Right lobe of liver (tissue), 6 donors: Measurements from ENCODE around the gene CASZ1. TPM values are rescaled to one million over a fixed set of nuclear protein-coding genes. Genes with fewer than 3 reads are reported as not detected.

Experiments used
- ATAC-seq, 4 donors: fragments of 200-7000 bp; cut with Tn5 transposase; one replicate each; pipeline ENCODE4 v1.9.1; 2020; ENCODE audit warnings: mild to moderate bottlenecking in 4 of 4, moderate library complexity in 4 of 4
- DNase-seq, 3 donors: peaks; one replicate each; pipeline ENCODE4 v3.0.0-alpha.2; 2020
- H3K27ac ChIP-seq, 3 donors: fragments of 200-600 bp; one replicate each; pipeline ENCODE4 v1.8.0; 2022
- H3K27me3 ChIP-seq, 2 donors: fragments of 200-600 bp; one replicate each; pipeline ENCODE4 v1.8.0; 2022
- H3K36me3 ChIP-seq, 4 donors: fragments of 200-600 bp; sonication (generic) in 1 of 4; one replicate each; pipeline versions ENCODE4 v1.5.1 to v1.8.0; 2017 to 2022; ENCODE audit warnings: control low read depth in 1 of 4
- H3K4me1 ChIP-seq, 4 donors: fragments of 200-600 bp; sonication (generic) in 1 of 4; one replicate each; pipeline versions ENCODE4 v1.5.1 to v1.8.0; 2017 to 2022; ENCODE audit warnings: control low read depth in 1 of 4
- H3K4me3 ChIP-seq, 3 donors: fragments of 200-600 bp; one replicate each; pipeline ENCODE4 v1.8.0; 2022
- H3K9me3 ChIP-seq, 4 donors: fragments of 200-600 bp; sonication (generic) in 1 of 4; one replicate each; pipeline versions ENCODE4 v1.5.1 to v1.8.0; 2017 to 2022; ENCODE audit warnings: control low read depth in 1 of 4
- CTCF ChIP-seq, 4 donors: fragments of 200-600 bp in 3 of 4; fragments of 450-650 bp in 1 of 4; IDR thresholded peaks; one replicate each; pipeline versions ENCODE4 v1.5.1 to v1.8.0; 2016 to 2022; ENCODE audit warnings: antibody characterized with exemption in 4 of 4, mild to moderate bottlenecking in 2 of 4
- POLR2A ChIP-seq: fragments of 450-650 bp; IDR thresholded peaks from one replicate; pipeline ENCODE4 v1.6.1; 2017; ENCODE audit warnings: antibody characterized with exemption, mild to moderate bottlenecking
- WGBS: methylation state at CpG from one replicate; pipeline ENCODE4 v1.1.6; 2018; ENCODE audit warnings: low coverage, low lambda C conversion rate; ENCODE audit not compliant: insufficient coverage; ENCODE audit errors: missing lambda C conversion rate; 5-methylcytosine and 5-hydroxymethylcytosine counted together
- intact Hi-C, 2 donors: fragments of 100-400 bp; cut with DNase I; formaldehyde crosslinking; loops; one replicate each; pipeline versions ENCODE4 v1.11.2 to v1.14.1; 2022
- total RNA-seq, 6 experiments: library from RNA; depleted of rRNA in 2 of 6; stranded (reverse); fragments of >200 nt in 2 of 6; fragmentation: NEBNext Ultra II Directional in 3 of 6; extraction: Animal tissue kit (Norgen Biotek cat#: 25700) in 3 of 6; gene quantifications; one replicate each; pipeline versions ENCODE4 v1.1.0 to v1.2.4, GENCODE V29; 2016 to 2023
- donor health status: DM: no; HTN: yes; CAD: no.
- donor health status: DM: no; HTN: no; CAD: no.
- donor health status: DM: no; HTN: no; CAD: no.
- donor health status: DM: no; HTN: yes; CAD: no.
- donor health status: DM: no; HTN: yes; CAD: no.

CASZ1 gene
- total RNA-seq, 6 experiments from 2014 or later = 3.1 to 10.1 (median 5.3) TPM

GRCh38 chr1:10824821-10825540 is 28.5 kb upstream of the CASZ1 start:
- 56% methylated on average over 5 of the region's 19 CpGs for WGBS
- H3K27ac ChIP-seq = no peak overlapping the region
- no peak for TF ChIP-seq POLR2A
- TF ChIP-seq CTCF (IDR thresholded peaks at IDR 0.05) = no peak
- H3K4me3 ChIP-seq = no peak overlapping the region
- DNase-seq (no peak), ATAC-seq (no peak)
- no peaks in the 10 kb centered on the region for H3K9me3 ChIP-seq
- no peaks in the 10 kb centered on the region for H3K36me3 ChIP-seq
- no peaks in the 10 kb centered on the region for H3K27me3 ChIP-seq
- peaks cover 0 to 6% (median 0%) of the 10 kb centered on the region in 4 donors for H3K4me1 ChIP-seq
- intact Hi-C loops = no loop called here

DNA sequence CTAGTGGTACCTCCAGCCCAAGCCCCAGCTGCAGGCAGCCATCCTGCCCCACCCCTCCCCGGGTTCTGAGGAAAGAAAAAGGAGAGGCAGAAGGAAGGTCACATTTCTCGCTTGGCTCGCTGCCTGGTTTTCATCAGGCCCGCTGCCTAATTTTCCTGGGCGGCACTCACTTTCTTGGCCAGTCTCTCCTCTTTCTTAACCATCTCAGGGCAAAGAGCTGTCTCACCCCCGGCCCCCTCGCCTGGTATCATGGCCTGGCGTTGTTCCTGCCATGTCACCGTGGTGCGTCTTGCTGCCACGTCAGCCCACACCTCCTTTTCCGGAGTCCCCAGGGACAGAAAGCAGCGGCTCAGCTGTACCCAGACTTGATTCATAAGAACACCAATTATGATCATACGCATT is 26.6 kb upstream of the CASZ1 start:
- intact Hi-C loops = no loop called here
- H3K9me3 ChIP-seq = no peaks in the 10 kb centered on the region
- TF ChIP-seq POLR2A = no peak
- no peaks in the 10 kb centered on the region for H3K36me3 ChIP-seq
- ATAC-seq (no peak), DNase-seq (no peak)
- 69% methylated on average over 5 of the region's 14 CpGs for WGBS
- no peak overlapping the region for H3K27ac ChIP-seq
- no peaks in the 10 kb centered on the region for H3K4me1 ChIP-seq
- no peak overlapping the region for H3K4me3 ChIP-seq
- no peaks in the 10 kb centered on the region for H3K27me3 ChIP-seq

- no peaks in the 10 kb centered on the region for H3K36me3 ChIP-seq
- H3K27ac ChIP-seq = no peak overlapping the region
- no peaks in the 10 kb centered on the region for H3K4me1 ChIP-seq
- no peaks in the 10 kb centered on the region for H3K27me3 ChIP-seq
- H3K4me3 ChIP-seq = no peak overlapping the region
- intact Hi-C loops = no loop called here
- no peak for TF ChIP-seq POLR2A
- no peak for TF ChIP-seq CTCF (IDR thresholded peaks at IDR 0.05)
- no peak for DNase-seq
- no peaks in the 10 kb centered on the region for H3K9me3 ChIP-seq
- ATAC-seq = no peak
- 93% methylated on average over 2 of the region's 2 CpGs for WGBS
These were observed 24.9 kb upstream of the CASZ1 start for GRCh38 chr1:10821388-10821787.

GRCh38 chr1:10820422-10820821 is 24.0 kb upstream of the CASZ1 start:
- no peak for ATAC-seq
- intact Hi-C loops = no loop called here
- no peak overlapping the region for H3K27ac ChIP-seq
- no peaks in the 10 kb centered on the region for H3K9me3 ChIP-seq
- no peak overlapping the region for H3K4me3 ChIP-seq
- no peaks in the 10 kb centered on the region for H3K36me3 ChIP-seq
- WGBS = 64% methylated on average over 4 of the region's 7 CpGs
- no peaks in the 10 kb centered on the region for H3K27me3 ChIP-seq
- TF ChIP-seq CTCF (IDR thresholded peaks at IDR 0.05) = no peak
- TF ChIP-seq POLR2A = no peak
- no peak for DNase-seq
- no peaks in the 10 kb centered on the region for H3K4me1 ChIP-seq

GRCh38 chr1:10819198-10819901 is 22.9 kb upstream of the CASZ1 start:
- Histone ChIP-seq H3K9me3 (no peaks in the 10 kb centered on the region), H3K27me3 (no peaks in the 10 kb centered on the region), H3K36me3 (no peaks in the 10 kb centered on the region), H3K27ac (no peak overlapping the region), H3K4me3 (no peak overlapping the region), H3K4me1 (no peaks in the 10 kb centered on the region)
- 91% methylated on average over 1 of the region's 13 CpGs for WGBS
- intact Hi-C loops = no loop called here
- ATAC-seq (no peak), DNase-seq (no peak)
- TF ChIP-seq POLR2A = no peak
- no peak for TF ChIP-seq CTCF (IDR thresholded peaks at IDR 0.05)
